Neuron (in vitro differentiated cells): ENCODE results near the gene LBR.

Experiments used
- H2AFZ ChIP-seq: one replicate; pipeline ENCODE4 v1.6.1; 2013; ENCODE audit warnings: low read depth, mild to moderate bottlenecking, inconsistent platforms, low read length, moderate library complexity
- H3K27me3 ChIP-seq: one replicate; pipeline ENCODE4 v1.6.1; 2013; ENCODE audit warnings: low read length; ENCODE audit not compliant: insufficient read depth
- H3K36me3 ChIP-seq: one replicate; pipeline ENCODE4 v1.6.1; 2013; ENCODE audit warnings: low read length; ENCODE audit not compliant: insufficient read depth
- H3K4me1 ChIP-seq: one replicate; pipeline ENCODE4 v1.6.1; 2013; ENCODE audit warnings: low read length; ENCODE audit not compliant: insufficient read depth
- H3K4me3 ChIP-seq: 2 replicates; pipeline ENCODE4 v1.5.1; 2013; ENCODE audit warnings: mild to moderate bottlenecking, low read length, moderate library complexity
- H3K9me3 ChIP-seq: one replicate; pipeline ENCODE4 v1.6.1; 2013; ENCODE audit warnings: low read length

The LBR gene

GRCh38 chr1:225428881-225429455, 1.1 kb upstream of the LBR start:
- Histone ChIP-seq H2AFZ (peak overlapping the region; percentile 94), H3K4me3 (peak overlapping the region; percentile 76), H3K4me1 (peaks cover 26% of the 10 kb centered on the region), H3K27me3 (no peaks in the 10 kb centered on the region), H3K9me3 (peaks cover 5% of the 10 kb centered on the region), H3K36me3 (no peaks in the 10 kb centered on the region)

DNA sequence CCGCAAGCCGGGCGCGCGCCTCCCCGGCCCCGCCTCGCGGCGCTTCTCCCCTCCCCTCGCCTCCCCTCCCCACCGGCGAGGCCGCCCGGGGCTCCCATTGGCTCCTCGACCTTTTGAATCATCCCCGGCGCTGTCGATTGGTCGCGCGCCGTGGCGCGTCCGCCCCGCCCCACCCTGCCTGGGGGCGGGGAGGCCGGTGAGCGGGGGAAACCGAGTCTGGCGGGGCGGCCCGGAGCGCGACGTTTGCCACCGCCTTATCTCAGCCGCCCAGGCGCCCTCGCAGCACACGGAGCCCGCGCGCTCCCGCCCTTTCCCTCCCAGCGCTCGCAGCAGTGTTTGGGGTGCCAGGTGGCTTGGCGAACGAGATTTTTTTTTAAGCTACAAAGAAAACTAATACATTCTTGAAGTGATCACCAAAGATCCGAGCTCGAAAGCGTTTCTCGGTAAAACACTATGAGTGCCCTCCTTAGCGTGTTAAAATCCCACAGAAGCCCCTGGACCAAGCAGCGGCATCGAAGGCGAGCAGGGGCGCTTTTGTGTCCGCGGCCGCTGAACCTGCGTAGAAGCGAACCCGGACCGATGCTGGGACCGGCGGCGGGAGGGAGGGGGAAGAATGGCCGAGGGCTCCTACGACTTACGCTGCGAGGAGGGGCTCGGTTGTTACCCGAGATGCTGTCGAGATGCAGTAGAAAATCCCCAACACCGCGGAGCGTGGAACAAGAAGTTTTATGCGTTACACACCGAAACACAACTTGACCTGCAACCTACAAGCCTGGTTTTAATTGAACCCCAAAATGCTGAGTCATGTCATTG, 436 bp upstream of the LBR start:
- no peaks in the 10 kb centered on the region for H3K27me3 ChIP-seq
- peak overlapping the region; percentile 76 for H3K4me3 ChIP-seq
- H3K4me1 ChIP-seq, result peaks cover 26% of the 10 kb centered on the region
- H3K36me3 ChIP-seq, result no peaks in the 10 kb centered on the region
- H3K9me3 ChIP-seq, result peaks cover 5% of the 10 kb centered on the region
- peak overlapping the region; percentile 94 for H2AFZ ChIP-seq

DNA sequence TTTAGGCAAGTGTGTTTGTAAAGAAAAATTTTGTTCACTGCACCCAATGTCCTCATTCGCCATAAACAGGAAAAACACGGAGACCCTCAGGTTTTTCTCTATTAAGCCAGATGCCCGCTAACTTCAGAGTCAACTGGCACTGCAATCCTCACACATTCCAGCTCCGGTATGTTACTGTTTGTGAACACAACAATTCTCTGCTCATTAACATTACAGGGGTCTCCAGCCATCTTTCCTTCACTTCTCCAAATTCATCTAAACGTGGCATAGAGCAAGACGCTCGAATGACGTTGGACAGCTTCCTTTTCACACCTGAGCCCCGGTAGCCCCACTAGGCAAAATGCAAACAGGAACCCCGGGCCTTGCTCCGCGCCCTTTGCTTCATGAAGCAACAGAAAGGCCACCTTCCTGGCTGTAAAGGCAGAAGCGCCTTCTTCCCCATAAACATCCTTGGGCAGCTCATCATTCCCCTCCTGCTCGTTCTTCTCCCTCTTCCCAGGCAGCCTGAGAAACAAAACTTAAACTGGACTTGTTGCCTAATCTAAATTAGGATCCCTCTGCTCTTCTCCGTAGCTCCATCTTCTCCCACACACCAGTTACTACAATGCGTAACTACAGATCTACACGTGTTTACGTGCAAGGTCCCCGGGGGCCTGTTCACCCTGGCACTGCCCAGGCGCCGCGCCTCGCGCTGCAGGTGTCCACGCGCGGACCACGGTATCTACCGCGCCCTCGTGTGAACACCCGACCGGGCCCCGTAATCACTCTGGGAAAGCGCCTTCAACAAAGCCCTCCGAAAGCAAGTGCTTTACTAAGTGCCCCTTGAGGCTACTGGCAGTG, 1.2 kb downstream of the LBR start:
- peaks cover 7% of the 10 kb centered on the region for H3K36me3 ChIP-seq
- peak overlapping the region; percentile 76 for H3K4me3 ChIP-seq
- peaks cover 5% of the 10 kb centered on the region for H3K9me3 ChIP-seq
- peak overlapping the region; percentile 94 for H2AFZ ChIP-seq
- H3K27me3 ChIP-seq, result no peaks in the 10 kb centered on the region
- H3K4me1 ChIP-seq, result peaks cover 26% of the 10 kb centered on the region

- peaks cover 18% of the 10 kb centered on the region for H3K36me3 ChIP-seq
- H3K4me1 ChIP-seq, result peaks cover 26% of the 10 kb centered on the region
- peak overlapping the region; percentile 76 for H3K4me3 ChIP-seq
- H3K9me3 ChIP-seq, result no peaks in the 10 kb centered on the region
- H2AFZ ChIP-seq, result no peak overlapping the region
- no peaks in the 10 kb centered on the region for H3K27me3 ChIP-seq
Measured at GRCh38 chr1:225425201-225425786, 2.5 kb downstream of the LBR start.

- no peak overlapping the region for H2AFZ ChIP-seq
- no peaks in the 10 kb centered on the region for H3K27me3 ChIP-seq
- no peaks in the 10 kb centered on the region for H3K9me3 ChIP-seq
- no peak overlapping the region for H3K4me3 ChIP-seq
- H3K36me3 ChIP-seq, result peaks cover 22% of the 10 kb centered on the region
- H3K4me1 ChIP-seq, result peaks cover 26% of the 10 kb centered on the region
Measured at GRCh38 chr1:225424562-225425200, 3.2 kb downstream of the LBR start.

DNA sequence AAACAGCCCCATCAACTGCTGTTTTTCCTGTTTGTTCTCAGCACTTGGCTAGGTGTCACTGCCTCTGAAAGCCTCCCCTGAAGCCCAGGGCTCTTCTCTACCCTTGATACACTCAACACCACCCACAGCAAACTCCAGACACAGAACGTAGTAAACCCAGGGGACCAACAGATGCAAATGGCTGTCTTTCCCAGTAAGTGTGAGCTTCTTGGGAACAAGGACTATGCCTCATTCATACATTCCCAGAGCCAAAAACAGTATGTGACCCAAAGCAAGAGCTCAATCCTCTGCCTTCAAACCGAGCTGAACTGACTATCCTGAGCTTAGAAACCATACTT, 4.4 kb downstream of the LBR start:
- H3K36me3 ChIP-seq, result peaks cover 34% of the 10 kb centered on the region
- no peak overlapping the region for H3K4me3 ChIP-seq
- no peaks in the 10 kb centered on the region for H3K27me3 ChIP-seq
- peaks cover 22% of the 10 kb centered on the region for H3K4me1 ChIP-seq
- H3K9me3 ChIP-seq, result no peaks in the 10 kb centered on the region
- no peak overlapping the region for H2AFZ ChIP-seq

DNA sequence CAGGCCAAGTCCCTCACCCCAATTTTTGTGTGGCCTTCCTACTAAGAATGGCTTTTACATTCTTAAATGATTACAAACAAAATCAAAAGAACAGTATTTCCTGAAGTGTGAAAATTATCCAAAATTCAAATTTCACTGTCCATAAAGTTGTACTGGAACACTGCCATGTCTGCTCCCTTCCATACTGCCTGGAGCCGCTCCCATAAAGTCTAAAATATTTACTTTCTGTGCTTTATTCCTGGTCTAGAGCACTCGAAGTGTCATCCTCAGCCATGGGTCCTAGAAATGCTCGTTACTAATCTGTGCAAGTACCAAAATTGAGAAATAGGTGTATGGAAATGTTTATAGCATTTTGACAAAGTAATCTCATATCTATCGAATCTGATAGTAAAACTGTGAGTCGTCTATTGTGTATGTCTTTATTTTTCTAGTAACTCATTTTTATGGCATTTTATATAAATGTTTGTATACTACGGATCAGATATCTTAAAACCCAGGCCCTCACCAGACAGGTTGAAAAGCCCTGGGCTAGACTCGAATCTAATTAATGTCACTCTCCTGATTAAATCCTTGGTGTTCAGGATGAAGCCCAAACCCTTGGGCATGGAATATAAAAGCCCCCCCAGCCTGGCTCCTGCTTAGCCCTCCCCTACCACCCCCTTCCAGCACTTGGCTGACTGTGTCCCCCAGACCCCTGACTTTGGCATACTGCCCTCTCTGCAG, 4.9 kb downstream of the LBR start:
- Histone ChIP-seq H3K4me1 (peaks cover 22% of the 10 kb centered on the region), H3K9me3 (no peaks in the 10 kb centered on the region), H3K4me3 (no peak overlapping the region), H2AFZ (no peak overlapping the region), H3K27me3 (no peaks in the 10 kb centered on the region), H3K36me3 (peaks cover 40% of the 10 kb centered on the region)

DNA sequence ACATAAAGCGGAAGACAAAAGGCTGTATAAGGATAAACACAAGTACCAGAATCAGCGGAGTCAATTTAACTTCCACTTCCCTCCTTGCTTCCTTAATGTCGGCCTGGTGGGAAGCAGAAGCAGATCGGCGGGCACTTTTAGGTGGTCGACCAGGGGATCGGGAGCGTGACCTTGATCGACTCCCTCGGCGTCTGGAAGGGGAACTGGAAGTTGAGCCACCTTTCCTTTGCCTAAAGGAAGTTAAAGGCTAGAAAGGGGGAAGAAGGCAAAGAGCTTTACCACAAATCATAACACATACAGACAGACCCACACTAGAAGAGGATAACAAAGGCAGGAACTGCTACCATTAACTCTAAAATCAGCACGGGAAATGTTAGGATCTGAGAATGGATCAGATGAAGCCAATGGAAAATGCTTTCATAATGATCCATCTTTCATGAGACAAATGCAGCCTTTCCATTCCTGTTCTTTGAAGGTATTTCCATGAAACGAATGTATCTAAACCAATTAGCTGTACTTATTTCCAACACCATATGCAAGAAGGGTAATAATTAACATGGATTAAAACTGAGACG, 5.7 kb downstream of the LBR start:
- Histone ChIP-seq H3K9me3 (no peaks in the 10 kb centered on the region), H3K27me3 (no peaks in the 10 kb centered on the region), H3K36me3 (peaks cover 48% of the 10 kb centered on the region), H3K4me1 (peaks cover 22% of the 10 kb centered on the region), H2AFZ (no peak overlapping the region), H3K4me3 (no peak overlapping the region)

GRCh38 chr1:225418598-225418997, 9.2 kb downstream of the LBR start:
- Histone ChIP-seq H3K36me3 (peaks cover 83% of the 10 kb centered on the region), H3K4me1 (no peaks in the 10 kb centered on the region), H2AFZ (no peak overlapping the region), H3K4me3 (no peak overlapping the region), H3K9me3 (no peaks in the 10 kb centered on the region), H3K27me3 (no peaks in the 10 kb centered on the region)

GRCh38 chr1:225418059-225418458, 9.8 kb downstream of the LBR start:
- Histone ChIP-seq H3K4me3 (no peak overlapping the region), H2AFZ (no peak overlapping the region), H3K36me3 (peaks cover 86% of the 10 kb centered on the region), H3K4me1 (no peaks in the 10 kb centered on the region), H3K27me3 (no peaks in the 10 kb centered on the region), H3K9me3 (no peaks in the 10 kb centered on the region)

DNA sequence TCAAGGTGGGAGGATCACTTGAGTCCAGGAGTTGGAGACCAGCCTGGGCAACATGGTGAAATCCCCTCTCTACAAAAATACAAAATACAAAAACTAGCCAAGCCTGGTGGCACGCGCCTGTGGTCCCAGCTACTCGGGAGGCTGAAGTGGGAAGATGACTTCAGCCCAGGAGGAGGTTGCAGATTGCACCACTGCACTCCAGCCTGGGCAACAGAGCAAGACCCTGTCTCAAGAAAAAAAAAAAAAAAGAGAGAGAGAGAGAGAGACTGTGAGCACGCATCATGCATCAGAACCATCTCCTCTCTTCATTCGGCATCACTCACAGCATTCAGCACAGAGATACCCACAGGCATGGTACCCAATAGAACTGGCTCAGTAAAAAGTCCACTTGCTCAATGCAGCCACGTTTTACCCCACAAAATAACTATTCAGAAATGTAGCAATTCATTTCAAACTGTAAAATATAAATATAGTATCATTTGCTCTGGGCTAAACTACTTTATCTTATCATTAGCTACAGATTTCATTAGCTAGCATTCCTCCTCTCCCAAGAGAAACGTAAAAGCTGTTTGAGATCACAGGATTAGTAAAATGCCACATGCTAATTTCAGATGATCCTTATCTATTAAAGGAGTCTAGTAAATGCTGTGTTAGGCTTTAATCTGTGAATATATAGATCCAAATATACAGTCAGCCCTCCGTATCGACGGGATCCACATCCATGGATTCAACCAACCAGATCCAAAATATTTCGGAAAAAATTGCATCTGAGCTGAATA, 11.7 kb downstream of the LBR start:
- Histone ChIP-seq H3K9me3 (peaks cover 2% of the 10 kb centered on the region), H3K4me3 (no peak overlapping the region), H3K4me1 (no peaks in the 10 kb centered on the region), H3K27me3 (no peaks in the 10 kb centered on the region), H2AFZ (no peak overlapping the region), H3K36me3 (peaks cover 94% of the 10 kb centered on the region)
